GM03348 (cell line): ENCODE results near the gene SENP5.

Source experiments
- DNase-seq: peaks from one replicate; pipeline ENCODE4 v3.0.0; 2012; ENCODE audit warnings: low spot score

SENP5 gene

DNA sequence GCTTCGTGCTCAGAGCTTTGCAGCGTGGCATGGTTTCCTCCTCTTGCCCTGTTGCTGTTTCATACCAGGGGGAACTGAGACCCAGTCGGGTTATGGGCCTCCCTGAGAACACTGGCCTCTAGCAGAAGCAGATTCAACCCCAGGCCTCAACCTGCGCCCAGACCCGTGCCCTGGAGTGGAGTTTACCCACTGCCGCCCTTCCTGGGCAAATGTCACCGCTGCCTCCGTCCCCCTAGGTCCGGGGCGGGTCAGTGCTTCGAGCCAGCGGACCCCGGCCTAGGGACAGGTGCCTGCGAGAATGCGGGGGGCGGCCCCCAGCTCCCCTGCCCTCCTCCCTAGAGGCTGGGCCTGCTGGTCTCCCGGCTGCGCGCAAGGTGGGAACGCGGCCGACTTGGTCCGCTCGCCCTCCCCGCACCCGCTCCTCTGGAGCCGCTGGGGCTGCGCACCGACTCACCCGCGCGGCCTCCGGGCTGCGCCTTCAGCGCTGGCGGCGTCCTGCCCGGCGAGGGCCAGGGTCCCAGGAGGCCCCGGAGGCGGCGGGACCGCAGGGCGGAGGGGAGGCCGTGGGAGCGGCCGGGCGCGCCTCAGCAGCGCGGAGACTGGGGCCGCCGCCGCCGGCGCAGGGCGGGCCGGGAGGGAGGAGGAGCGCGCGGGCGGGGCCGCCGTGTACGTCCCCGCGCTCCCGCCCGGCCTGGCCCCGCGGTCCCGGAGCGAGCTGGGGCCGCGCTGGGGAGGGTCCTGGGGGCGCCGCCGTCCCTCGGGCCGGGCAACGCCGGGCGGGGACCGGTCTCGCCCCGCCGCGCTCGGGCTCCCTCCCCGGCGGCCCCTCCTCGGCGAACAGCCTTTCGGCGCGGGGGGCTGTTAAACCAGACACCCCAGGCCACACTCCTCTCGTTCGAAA is 100.8 kb downstream of the SENP5 start, which contains the start of gene PIGZ:
PIGZ (minus strand) TSS at position 601 of the 901 bp plus-strand sequence. CDS start 16,802 bp downstream, outside the sequence.
- peak; percentile 89 for DNase-seq

GRCh38 chr3:196969134-196969659 is 101.5 kb downstream of the SENP5 start:
- DNase-seq: peak; percentile 54

DNA sequence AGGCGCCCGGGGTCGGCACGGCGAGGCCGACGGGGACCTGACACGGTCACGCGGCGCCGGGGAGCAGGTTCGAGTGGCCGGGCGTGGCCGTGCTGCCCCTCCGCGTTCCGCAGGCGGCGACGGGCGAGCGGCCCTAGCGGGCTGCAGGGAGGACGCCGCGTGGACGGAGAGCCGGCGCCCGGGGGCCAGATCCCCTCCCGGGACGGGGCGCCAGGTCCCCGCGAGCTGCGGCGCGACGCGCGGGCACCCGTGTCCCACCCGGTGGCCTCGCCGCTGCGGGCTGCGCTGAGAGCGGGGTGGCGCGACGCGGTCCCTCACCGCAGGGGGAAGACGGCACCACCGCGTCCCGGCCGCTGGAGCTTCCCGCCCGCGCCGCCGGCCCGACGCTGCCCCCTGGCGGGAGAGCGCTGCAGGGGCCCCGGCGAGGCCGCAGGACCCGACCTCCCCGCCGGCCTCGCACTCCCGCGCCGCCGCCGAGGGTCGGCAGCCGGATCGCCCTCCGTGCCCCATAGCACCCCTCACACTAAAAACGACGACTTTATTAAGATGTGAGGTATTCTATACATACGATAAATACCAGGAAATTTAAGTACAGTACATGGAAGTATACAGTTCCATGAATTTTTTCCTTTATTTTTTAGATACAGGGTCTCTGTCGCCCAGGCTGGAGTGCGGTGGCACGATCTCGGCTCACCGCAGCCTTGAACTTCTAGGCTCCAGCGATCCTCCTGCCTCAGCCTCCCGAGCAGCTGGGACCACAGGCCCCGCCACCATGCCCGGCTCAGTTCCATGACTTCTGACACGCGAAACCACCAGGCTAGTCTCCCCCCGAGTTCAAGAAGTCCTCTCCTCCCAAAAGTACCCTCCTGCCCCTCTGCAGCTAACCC is 102.2 kb downstream of the SENP5 start:
- peak; percentile 94 for DNase-seq

DNA sequence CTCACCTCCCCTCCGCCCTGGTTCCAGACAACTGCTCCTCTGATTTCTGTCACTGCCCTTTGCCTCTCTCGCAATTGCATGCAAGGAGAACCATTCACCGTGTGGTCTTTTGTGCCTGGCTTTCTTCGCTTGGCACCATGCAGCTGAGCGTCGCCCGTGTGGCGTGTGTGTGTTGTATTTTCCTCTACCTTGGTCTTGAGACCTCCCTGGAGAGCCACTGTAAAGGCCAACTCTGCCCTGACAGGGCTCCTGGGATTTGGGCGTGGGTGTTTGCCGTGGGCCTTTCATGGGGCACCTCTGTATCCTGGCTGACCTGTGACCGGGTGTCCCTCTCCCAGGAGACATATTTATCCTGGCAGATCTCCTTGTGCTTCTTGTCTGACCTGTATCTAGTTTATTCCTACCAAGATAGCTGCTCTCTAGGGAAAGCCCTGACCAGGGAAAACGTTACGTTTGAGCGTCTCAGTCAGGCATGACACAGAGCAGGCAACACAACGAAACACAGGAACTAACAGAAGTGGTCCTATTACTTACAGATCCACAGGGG is 102.9 kb downstream of the SENP5 start:
- DNase-seq: no peak

GRCh38 chr3:196971094-196971698 is 103.5 kb downstream of the SENP5 start:
- DNase-seq: no peak

DNA sequence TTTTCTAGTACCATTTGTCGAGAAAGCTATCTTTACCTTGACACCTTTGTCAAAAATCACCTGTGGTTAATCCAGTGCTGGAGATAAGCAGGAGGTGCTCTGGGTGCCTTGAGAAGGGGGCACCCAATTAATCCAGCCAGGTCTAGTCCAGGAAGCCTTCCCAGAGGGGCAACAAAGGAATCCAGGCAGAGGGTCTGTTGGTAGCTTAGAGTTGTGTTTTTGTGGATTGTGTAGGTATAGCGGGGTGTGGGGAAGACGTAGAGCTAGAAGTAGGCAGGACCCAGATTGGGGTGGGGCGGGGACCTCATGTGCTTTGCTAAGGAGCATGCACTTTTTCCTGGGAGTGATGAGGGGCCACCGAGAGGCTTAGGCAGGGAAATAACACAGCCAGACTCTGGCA is 106.9 kb downstream of the SENP5 start:
- no peak for DNase-seq

- DNase-seq: no peak
Measured at GRCh38 chr3:196975349-196975748, 107.6 kb downstream of the SENP5 start.

DNA sequence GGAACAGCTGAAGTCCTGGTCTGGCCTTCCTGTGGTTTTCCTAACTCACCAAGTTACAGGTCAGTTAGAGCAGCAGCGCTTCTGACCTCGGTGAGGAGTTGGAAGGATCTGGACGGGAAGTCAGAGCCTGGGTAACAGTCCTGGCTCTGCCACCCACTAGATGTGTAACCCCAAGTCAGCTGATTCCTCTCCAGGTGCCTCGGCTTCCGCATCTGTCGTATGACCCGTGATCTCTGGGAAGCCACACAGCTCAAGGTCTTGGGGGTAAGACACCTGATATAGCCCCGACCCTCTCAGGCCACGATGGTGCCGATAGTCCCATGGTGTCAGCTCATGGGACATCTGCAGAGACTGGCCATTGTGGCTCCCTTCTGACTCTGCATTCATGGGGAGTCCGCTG is 109.2 kb downstream of the SENP5 start:
- DNase-seq: no peak

DNA sequence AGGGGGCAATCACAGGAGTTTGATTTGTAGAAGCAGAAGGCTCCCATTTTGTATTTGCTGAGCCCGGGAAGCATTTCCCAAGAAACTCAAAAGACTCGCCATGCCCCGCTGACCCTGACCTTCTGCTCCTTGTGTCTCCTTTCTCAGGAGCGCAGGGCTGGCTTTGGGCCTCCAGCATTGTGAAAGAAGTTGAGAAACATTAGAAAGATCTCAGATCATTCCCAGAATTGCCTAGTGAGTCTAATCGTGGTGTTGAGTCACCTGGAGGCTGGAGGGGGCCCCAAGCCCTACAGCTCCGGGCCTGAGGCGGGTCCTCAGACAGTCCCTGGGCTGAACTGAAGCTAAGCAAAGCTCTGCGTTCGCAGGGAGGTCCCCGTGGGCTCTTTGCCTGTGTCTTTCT is 111.8 kb downstream of the SENP5 start:
- DNase-seq: peak; percentile 48

GRCh38 chr3:196981657-196982056 is 113.9 kb downstream of the SENP5 start:
- DNase-seq: no peak

- DNase-seq: no peak
Measured at GRCh38 chr3:196983186-196983585, 115.5 kb downstream of the SENP5 start.
